HEK293 (cell line): Measurements from ENCODE around the gene DSCAML1.

Experiments used
- CTCF ChIA-PET: fragments of 350-600 bp; formaldehyde crosslinking; extraction: SDS; loops from one replicate; lab custom pipeline; 2021; ENCODE audit warnings: antibody characterized with exemption; lab: Yijun Ruan, JAX
- POLR2A ChIA-PET: fragments of 300-600 bp; formaldehyde crosslinking; extraction: SDS; loops from one replicate; lab custom pipeline; 2020; ENCODE audit warnings: antibody characterized with exemption, inconsistent platforms; lab: Yijun Ruan, JAX
- H3K27ac ChIP-seq: fragments of 200-500 bp; sonication (Bioruptor generic); 2 replicates; pipeline ENCODE4 v1.5.1; 2014; ENCODE audit warnings: low read depth, low read length, control low read depth, inconsistent platforms; ENCODE audit errors: extremely low read depth
- H3K36me3 ChIP-seq, 2 experiments: fragments of 200-500 bp in 1 of 2; sonication (Bioruptor generic) in 1 of 2; 1 replicate in 1 of 2; 2 replicates in 1 of 2; pipeline ENCODE4 v1.5.1; 2014 to 2017; ENCODE audit warnings: inconsistent platforms in 2 of 2, low read length in 2 of 2; ENCODE audit not compliant: control insufficient read depth in 2 of 2, insufficient read depth in 1 of 2
- H3K4me1 ChIP-seq: fragments of 200-500 bp; sonication (Bioruptor generic); 2 replicates; pipeline ENCODE4 v1.5.1; 2014; ENCODE audit warnings: mild to moderate bottlenecking, low read length, inconsistent platforms; ENCODE audit not compliant: control insufficient read depth, insufficient read depth
- H3K4me3 ChIP-seq: 2 replicates; pipeline ENCODE4 v1.5.1; 2011; ENCODE audit warnings: low read depth, mild to moderate bottlenecking, control low read depth, low read length, moderate library complexity
- H3K9me3 ChIP-seq: fragments of 200-500 bp; sonication (Bioruptor generic); 2 replicates; pipeline ENCODE4 v1.5.1; 2014; ENCODE audit warnings: low read depth, low read length, inconsistent platforms; ENCODE audit not compliant: control insufficient read depth, insufficient read depth
- EGR2 ChIP-seq: fragments of 450-650 bp; formaldehyde crosslinking; IDR thresholded peaks from 2 replicates; pipeline ENCODE4 v1.5.1; 2016; ENCODE audit warnings: low read depth, missing biosample characterization, missing genetic modification characterization
- GLIS1 ChIP-seq: fragments of 450-650 bp; formaldehyde crosslinking; IDR thresholded peaks from 2 replicates; pipeline ENCODE4 v1.5.1; 2016; ENCODE audit warnings: missing biosample characterization, missing genetic modification characterization
- HOXA7 ChIP-seq: sonication (generic); formaldehyde crosslinking; IDR thresholded peaks from 2 replicates; pipeline ENCODE4 v1.8.1; 2022; ENCODE audit warnings: missing genetic modification reagents, borderline replicate concordance
- MZF1 ChIP-seq: fragments of 450-650 bp; formaldehyde crosslinking; IDR thresholded peaks from 2 replicates; pipeline ENCODE4 v1.5.1; 2017; ENCODE audit warnings: missing biosample characterization, missing genetic modification characterization, borderline replicate concordance
- RBAK ChIP-seq: fragments of 450-650 bp; formaldehyde crosslinking; IDR thresholded peaks from 2 replicates; pipeline ENCODE4 v1.5.1; 2016; ENCODE audit warnings: missing biosample characterization, missing genetic modification characterization
- TCF7L2 ChIP-seq: IDR thresholded peaks from 2 replicates; pipeline ENCODE4 v1.6.1; 2011; ENCODE audit warnings: low read depth, mild to moderate bottlenecking, inconsistent platforms, low read length, moderate library complexity, borderline replicate concordance
- ZFP37 ChIP-seq: fragments of 450-650 bp; formaldehyde crosslinking; IDR thresholded peaks from 2 replicates; pipeline ENCODE4 v1.5.1; 2016; ENCODE audit warnings: missing biosample characterization, missing genetic modification characterization
- ZFP41 ChIP-seq: fragments of 450-650 bp; formaldehyde crosslinking; IDR thresholded peaks from 2 replicates; pipeline ENCODE4 v1.5.1; 2016; ENCODE audit warnings: missing biosample characterization, missing genetic modification characterization, borderline replicate concordance
- ZNF114 ChIP-seq: fragments of 450-650 bp; formaldehyde crosslinking; IDR thresholded peaks from 2 replicates; pipeline ENCODE4 v1.5.0; 2017; ENCODE audit warnings: missing biosample characterization, missing genetic modification characterization
- ZNF133 ChIP-seq: fragments of 450-650 bp; formaldehyde crosslinking; IDR thresholded peaks from 2 replicates; pipeline ENCODE4 v1.5.1; 2016; ENCODE audit warnings: missing biosample characterization, missing genetic modification characterization
- ZNF157 ChIP-seq: fragments of 450-650 bp; formaldehyde crosslinking; IDR thresholded peaks from 2 replicates; pipeline ENCODE4 v1.5.1; 2016; ENCODE audit warnings: missing biosample characterization, missing genetic modification characterization
- ZNF223 ChIP-seq: fragments of 450-650 bp; formaldehyde crosslinking; IDR thresholded peaks from 2 replicates; pipeline ENCODE4 v1.5.1; 2016; ENCODE audit warnings: missing biosample characterization, missing genetic modification characterization
- ZNF391 ChIP-seq: fragments of 450-650 bp; formaldehyde crosslinking; IDR thresholded peaks from 2 replicates; pipeline ENCODE4 v1.5.1; 2016; ENCODE audit warnings: low read depth, missing biosample characterization, missing genetic modification characterization, borderline replicate concordance
- ZNF473 ChIP-seq: fragments of 450-650 bp; formaldehyde crosslinking; IDR thresholded peaks from 2 replicates; pipeline ENCODE4 v1.5.1; 2017; ENCODE audit warnings: missing biosample characterization, missing genetic modification characterization
- ZNF558 ChIP-seq: fragments of 450-650 bp; formaldehyde crosslinking; IDR thresholded peaks from 2 replicates; pipeline ENCODE4 v1.5.1; 2016; ENCODE audit warnings: missing biosample characterization, missing genetic modification characterization
- ZNF610 ChIP-seq: fragments of 450-650 bp; formaldehyde crosslinking; IDR thresholded peaks from 2 replicates; pipeline ENCODE4 v1.5.1; 2016; ENCODE audit warnings: missing biosample characterization, missing genetic modification characterization, borderline replicate concordance
- ZNF768 ChIP-seq: fragments of 450-650 bp; formaldehyde crosslinking; IDR thresholded peaks from 2 replicates; pipeline ENCODE4 v1.5.1; 2018; ENCODE audit warnings: missing biosample characterization, mild to moderate bottlenecking, missing genetic modification characterization
- ZNF830 ChIP-seq: fragments of 450-650 bp; IDR thresholded peaks from 2 replicates; pipeline ENCODE4 v1.5.0; 2018; ENCODE audit warnings: missing biosample characterization, missing genetic modification characterization, low read depth, mild to moderate bottlenecking, moderate library complexity
- TF ChIP-seq, protein P1 (sequence below): fragments of 450-650 bp; formaldehyde crosslinking; IDR thresholded peaks from 2 replicates; pipeline ENCODE4 v1.5.1; 2016; ENCODE audit warnings: missing biosample characterization, missing genetic modification characterization
- TF ChIP-seq, protein P2 (sequence below): fragments of 450-650 bp; formaldehyde crosslinking; IDR thresholded peaks from 2 replicates; pipeline ENCODE4 v1.5.1; 2016; ENCODE audit warnings: missing biosample characterization, missing genetic modification characterization
- TF ChIP-seq, protein P3 (sequence below): fragments of 450-650 bp; formaldehyde crosslinking; IDR thresholded peaks from 2 replicates; pipeline ENCODE4 v1.5.1; 2016; ENCODE audit warnings: missing biosample characterization, missing genetic modification characterization
- TF ChIP-seq, protein P4 (sequence below): sonication (generic); formaldehyde crosslinking; IDR thresholded peaks from 2 replicates; pipeline ENCODE4 v1.8.1; 2022; ENCODE audit warnings: mild to moderate bottlenecking, moderate library complexity, missing genetic modification reagents
- TF ChIP-seq, protein P5 (sequence below): fragments of 450-650 bp; formaldehyde crosslinking; IDR thresholded peaks from 2 replicates; pipeline ENCODE4 v1.5.1; 2016; ENCODE audit warnings: missing biosample characterization, missing genetic modification characterization, low read depth

DSCAML1 gene

DNA sequence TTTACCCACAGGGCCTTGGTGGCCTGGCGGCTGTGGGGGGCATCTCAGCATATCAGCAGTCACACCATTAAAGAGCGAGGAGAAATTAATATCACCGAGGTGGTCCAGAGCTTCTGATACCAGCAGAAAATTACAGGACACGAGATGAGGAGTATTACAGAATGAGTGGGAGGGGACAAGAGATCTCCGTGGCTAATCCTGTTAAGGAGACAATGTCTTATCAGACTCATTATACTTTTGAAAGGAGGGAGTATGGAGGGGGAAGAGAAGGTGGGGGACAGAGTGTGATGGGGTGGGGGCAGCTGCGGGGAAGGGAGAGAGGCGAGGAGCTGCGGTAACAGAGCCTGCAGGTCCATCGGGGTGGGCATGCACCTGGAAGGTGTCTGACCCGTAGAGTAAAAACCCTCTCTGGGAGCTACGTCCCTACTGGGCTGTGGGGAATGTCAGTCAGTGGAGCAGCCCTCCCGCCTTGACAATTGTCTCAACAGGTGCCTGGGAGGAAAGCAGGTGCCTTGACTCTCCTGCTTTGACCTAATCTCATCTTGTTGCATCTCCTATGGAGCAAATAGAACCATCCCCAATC lies 245.2 kb downstream of the DSCAML1 start:
- H3K4me1 ChIP-seq, result no peaks in the 10 kb centered on the region
- no peak overlapping the region for H3K27ac ChIP-seq
- no peak for TF ChIP-seq ZNF610 (tag by site-specific recombination)
- TF ChIP-seq EGR2 (tag by site-specific recombination), result no peak
- TF ChIP-seq TCF7L2, result no peak
- no peak for TF ChIP-seq ZNF391 (tag by site-specific recombination)
- TF ChIP-seq ZNF768 (tag by site-specific recombination), result no peak
- TF ChIP-seq ZNF157 (tag by site-specific recombination), result no peak
- TF ChIP-seq ZNF473, result no peak
- no peak for TF ChIP-seq ZFP37 (tag by site-specific recombination)
- TF ChIP-seq, protein P1, sequence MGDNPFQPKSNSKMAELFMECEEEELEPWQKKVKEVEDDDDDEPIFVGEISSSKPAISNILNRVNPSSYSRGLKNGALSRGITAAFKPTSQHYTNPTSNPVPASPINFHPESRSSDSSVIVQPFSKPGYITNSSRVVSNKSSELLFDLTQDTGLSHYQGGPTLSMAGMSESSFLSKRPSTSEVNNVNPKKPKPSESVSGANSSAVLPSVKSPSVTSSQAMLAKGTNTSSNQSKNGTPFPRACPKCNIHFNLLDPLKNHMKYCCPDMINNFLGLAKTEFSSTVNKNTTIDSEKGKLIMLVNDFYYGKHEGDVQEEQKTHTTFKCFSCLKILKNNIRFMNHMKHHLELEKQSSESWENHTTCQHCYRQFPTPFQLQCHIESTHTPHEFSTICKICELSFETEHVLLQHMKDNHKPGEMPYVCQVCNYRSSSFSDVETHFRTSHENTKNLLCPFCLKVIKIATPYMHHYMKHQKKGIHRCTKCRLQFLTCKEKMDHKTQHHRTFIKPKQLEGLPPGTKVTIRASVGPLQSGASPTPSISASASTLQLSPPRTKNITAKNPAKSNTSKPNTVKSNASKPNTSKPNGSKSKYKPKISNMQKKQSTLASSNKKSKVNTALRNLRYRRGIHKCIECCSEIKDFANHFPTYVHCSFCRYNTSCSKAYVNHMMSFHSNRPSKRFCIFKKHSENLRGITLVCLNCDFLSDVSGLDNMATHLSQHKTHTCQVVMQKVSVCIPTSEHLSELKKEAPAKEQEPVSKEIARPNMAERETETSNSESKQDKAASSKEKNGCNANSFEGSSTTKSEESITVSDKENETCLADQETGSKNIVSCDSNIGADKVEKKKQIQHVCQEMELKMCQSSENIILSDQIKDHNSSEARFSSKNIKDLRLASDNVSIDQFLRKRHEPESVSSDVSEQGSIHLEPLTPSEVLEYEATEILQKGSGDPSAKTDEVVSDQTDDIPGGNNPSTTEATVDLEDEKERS (tag by site-specific recombination), result no peak
- TF ChIP-seq ZNF114 (tag by site-specific recombination), result no peak
- TF ChIP-seq ZNF223 (tag by site-specific recombination), result no peak
- H3K4me3 ChIP-seq, result no peak overlapping the region
- POLR2A ChIA-PET, result no interaction called here
- CTCF ChIA-PET, result interaction anchor here (0.6 to 0.7 kb wide), 2 partner anchors 46 to 267 kb away, joined by 3 to 4 read pairs; no protein-coding TSS in a partner anchor
- H3K9me3 ChIP-seq, result no peaks in the 10 kb centered on the region
- H3K36me3 ChIP-seq, result no peaks in the 10 kb centered on the region

DNA sequence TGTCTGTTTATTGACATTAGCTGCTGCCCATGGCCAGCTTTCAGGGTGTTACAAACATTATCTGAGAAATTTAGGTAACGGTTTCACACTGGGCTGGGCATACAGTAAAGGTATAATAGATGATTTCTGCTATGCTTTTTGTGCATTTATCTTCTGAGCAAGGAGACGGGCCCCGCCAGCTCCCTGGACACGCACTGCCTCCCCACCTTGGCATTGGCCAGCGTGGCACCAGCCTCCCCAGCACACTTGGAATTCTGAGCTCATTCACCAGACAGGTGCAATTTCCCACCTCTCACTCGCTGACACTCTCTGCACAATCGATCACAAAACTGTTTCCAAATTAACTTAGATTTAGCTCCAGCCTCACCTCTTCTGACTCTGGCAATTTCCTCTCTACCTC lies 246.6 kb downstream of the DSCAML1 start:
- ChIA-PET CTCF (interaction anchor here (1.2 kb wide), 1 partner anchor 124 kb away, joined by 5 read pairs; no protein-coding TSS in a partner anchor), POLR2A (no interaction called here)
- Histone ChIP-seq H3K4me3 (no peak overlapping the region), H3K9me3 (no peaks in the 10 kb centered on the region), H3K36me3 (no peaks in the 10 kb centered on the region), H3K27ac (no peak overlapping the region), H3K4me1 (no peaks in the 10 kb centered on the region)
- no peak for TF ChIP-seq MZF1
- TF ChIP-seq ZFP41 (tag by site-specific recombination), result no peak
- TF ChIP-seq ZNF133 (tag by site-specific recombination), result no peak
- TF ChIP-seq, protein P2, sequence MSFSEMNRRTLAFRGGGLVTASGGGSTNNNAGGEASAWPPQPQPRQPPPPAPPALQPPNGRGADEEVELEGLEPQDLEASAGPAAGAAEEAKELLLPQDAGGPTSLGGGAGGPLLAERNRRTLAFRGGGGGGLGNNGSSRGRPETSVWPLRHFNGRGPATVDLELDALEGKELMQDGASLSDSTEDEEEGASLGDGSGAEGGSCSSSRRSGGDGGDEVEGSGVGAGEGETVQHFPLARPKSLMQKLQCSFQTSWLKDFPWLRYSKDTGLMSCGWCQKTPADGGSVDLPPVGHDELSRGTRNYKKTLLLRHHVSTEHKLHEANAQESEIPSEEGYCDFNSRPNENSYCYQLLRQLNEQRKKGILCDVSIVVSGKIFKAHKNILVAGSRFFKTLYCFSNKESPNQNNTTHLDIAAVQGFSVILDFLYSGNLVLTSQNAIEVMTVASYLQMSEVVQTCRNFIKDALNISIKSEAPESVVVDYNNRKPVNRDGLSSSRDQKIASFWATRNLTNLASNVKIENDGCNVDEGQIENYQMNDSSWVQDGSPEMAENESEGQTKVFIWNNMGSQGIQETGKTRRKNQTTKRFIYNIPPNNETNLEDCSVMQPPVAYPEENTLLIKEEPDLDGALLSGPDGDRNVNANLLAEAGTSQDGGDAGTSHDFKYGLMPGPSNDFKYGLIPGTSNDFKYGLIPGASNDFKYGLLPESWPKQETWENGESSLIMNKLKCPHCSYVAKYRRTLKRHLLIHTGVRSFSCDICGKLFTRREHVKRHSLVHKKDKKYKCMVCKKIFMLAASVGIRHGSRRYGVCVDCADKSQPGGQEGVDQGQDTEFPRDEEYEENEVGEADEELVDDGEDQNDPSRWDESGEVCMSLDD (tag by site-specific recombination), result no peak
- no peak for TF ChIP-seq GLIS1
- no peak for TF ChIP-seq HOXA7
- TF ChIP-seq, protein P3, sequence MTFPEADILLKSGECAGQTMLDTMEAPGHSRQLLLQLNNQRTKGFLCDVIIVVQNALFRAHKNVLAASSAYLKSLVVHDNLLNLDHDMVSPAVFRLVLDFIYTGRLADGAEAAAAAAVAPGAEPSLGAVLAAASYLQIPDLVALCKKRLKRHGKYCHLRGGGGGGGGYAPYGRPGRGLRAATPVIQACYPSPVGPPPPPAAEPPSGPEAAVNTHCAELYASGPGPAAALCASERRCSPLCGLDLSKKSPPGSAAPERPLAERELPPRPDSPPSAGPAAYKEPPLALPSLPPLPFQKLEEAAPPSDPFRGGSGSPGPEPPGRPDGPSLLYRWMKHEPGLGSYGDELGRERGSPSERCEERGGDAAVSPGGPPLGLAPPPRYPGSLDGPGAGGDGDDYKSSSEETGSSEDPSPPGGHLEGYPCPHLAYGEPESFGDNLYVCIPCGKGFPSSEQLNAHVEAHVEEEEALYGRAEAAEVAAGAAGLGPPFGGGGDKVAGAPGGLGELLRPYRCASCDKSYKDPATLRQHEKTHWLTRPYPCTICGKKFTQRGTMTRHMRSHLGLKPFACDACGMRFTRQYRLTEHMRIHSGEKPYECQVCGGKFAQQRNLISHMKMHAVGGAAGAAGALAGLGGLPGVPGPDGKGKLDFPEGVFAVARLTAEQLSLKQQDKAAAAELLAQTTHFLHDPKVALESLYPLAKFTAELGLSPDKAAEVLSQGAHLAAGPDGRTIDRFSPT (tag by site-specific recombination), result no peak
- TF ChIP-seq, protein P4, sequence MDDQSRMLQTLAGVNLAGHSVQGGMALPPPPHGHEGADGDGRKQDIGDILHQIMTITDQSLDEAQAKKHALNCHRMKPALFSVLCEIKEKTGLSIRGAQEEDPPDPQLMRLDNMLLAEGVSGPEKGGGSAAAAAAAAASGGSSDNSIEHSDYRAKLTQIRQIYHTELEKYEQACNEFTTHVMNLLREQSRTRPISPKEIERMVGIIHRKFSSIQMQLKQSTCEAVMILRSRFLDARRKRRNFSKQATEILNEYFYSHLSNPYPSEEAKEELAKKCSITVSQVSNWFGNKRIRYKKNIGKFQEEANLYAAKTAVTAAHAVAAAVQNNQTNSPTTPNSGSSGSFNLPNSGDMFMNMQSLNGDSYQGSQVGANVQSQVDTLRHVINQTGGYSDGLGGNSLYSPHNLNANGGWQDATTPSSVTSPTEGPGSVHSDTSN, result no peak
- TF ChIP-seq ZNF558 (tag by site-specific recombination), result no peak
- no peak for TF ChIP-seq RBAK (tag by site-specific recombination)
- TF ChIP-seq, protein P5, sequence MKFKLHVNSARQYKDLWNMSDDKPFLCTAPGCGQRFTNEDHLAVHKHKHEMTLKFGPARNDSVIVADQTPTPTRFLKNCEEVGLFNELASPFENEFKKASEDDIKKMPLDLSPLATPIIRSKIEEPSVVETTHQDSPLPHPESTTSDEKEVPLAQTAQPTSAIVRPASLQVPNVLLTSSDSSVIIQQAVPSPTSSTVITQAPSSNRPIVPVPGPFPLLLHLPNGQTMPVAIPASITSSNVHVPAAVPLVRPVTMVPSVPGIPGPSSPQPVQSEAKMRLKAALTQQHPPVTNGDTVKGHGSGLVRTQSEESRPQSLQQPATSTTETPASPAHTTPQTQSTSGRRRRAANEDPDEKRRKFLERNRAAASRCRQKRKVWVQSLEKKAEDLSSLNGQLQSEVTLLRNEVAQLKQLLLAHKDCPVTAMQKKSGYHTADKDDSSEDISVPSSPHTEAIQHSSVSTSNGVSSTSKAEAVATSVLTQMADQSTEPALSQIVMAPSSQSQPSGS (tag by site-specific recombination), result no peak
- no peak for TF ChIP-seq ZNF830
- no peak for TF ChIP-seq ZNF114 (tag by site-specific recombination)
